HG03457 (cell line): ENCODE data around the gene FOSL1.

Experiments used
- ATAC-seq: cut with Tn5 transposase; IDR thresholded peaks from one replicate; pipeline ENCODE4 v1.9.1; 2021; ENCODE audit warnings: moderate number of reproducible peaks; ENCODE audit not compliant: unreplicated experiment

FOSL1 gene

GRCh38 chr11:65919573-65920371 lies 19.6 kb upstream of the FOSL1 start:
- ATAC-seq = peak; percentile 13

- ATAC-seq = peak; percentile 65
Observed at GRCh38 chr11:65919141-65919572, 19.0 kb upstream of the FOSL1 start, which contains the start of gene DRAP1. TSS of gene DRAP1 (plus strand) at chr11:65919426. CDS start at chr11:65919502, 76 bp downstream.

GRCh38 chr11:65918211-65919140 lies 18.3 kb upstream of the FOSL1 start, which contains the start of gene C11orf68:
TSS of gene C11orf68 (minus strand) at chr11:65919062. CDS start at chr11:65919031, 31 bp downstream.
- ATAC-seq = peak; percentile 38

GRCh38 chr11:65917434-65918210 lies 17.4 kb upstream of the FOSL1 start:
- no peak for ATAC-seq

- no peak for ATAC-seq
Observed at GRCh38 chr11:65917077-65917433, 16.9 kb upstream of the FOSL1 start.

GRCh38 chr11:65916391-65916790 lies 16.2 kb upstream of the FOSL1 start:
- no peak for ATAC-seq

GRCh38 chr11:65915821-65916251 lies 15.6 kb upstream of the FOSL1 start:
- ATAC-seq = no peak

- ATAC-seq = no peak
Observed at GRCh38 chr11:65915101-65915820, 15.1 kb upstream of the FOSL1 start.

GRCh38 chr11:65912845-65913244 lies 12.7 kb upstream of the FOSL1 start:
- no peak for ATAC-seq

- no peak for ATAC-seq
Observed at GRCh38 chr11:65911682-65912568, 11.7 kb upstream of the FOSL1 start.

GRCh38 chr11:65907878-65908277 lies 7.7 kb upstream of the FOSL1 start:
- ATAC-seq = no peak

- ATAC-seq = no peak
Observed at GRCh38 chr11:65906602-65907001, 6.4 kb upstream of the FOSL1 start.

- ATAC-seq = no peak
Observed at GRCh38 chr11:65903715-65904114, 3.5 kb upstream of the FOSL1 start.

- no peak for ATAC-seq
Observed at GRCh38 chr11:65903068-65903481, 2.9 kb upstream of the FOSL1 start.

GRCh38 chr11:65900899-65901180 lies 652 bp upstream of the FOSL1 start:
- no peak for ATAC-seq

- no peak for ATAC-seq
Observed at GRCh38 chr11:65899356-65900124, 648 bp downstream of the FOSL1 start.

GRCh38 chr11:65898656-65899355 lies 1.4 kb downstream of the FOSL1 start:
- ATAC-seq = no peak

- no peak for ATAC-seq
Observed at GRCh38 chr11:65897020-65897471, 3.1 kb downstream of the FOSL1 start.
